HG03571 (cell line): ENCODE results near the gene ME3.

Experiments used
- ATAC-seq: cut with Tn5 transposase; IDR thresholded peaks from one replicate; pipeline ENCODE4 v1.9.1; 2021; ENCODE audit not compliant: unreplicated experiment

Gene ME3

DNA sequence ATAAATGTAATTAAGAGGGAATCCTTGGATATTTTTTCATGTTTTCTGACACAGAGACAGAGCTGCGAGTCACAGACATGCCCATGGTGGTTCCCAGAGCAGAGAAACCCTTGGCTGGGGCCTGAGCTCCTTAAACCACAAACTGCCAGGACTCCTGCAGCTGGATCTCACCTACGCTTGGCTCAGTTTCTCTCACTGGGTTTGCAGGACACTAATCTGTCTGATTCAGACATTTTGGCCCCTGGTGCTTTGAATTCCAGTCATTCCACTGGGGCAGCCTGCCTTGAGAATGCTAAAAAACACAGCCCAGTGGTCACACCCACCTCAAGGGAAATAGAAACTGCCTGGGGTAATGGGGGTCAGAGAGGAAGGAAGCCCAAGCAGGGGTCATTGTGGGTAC lies 175.1 kb downstream of the ME3 start:
- ATAC-seq = no peak

DNA sequence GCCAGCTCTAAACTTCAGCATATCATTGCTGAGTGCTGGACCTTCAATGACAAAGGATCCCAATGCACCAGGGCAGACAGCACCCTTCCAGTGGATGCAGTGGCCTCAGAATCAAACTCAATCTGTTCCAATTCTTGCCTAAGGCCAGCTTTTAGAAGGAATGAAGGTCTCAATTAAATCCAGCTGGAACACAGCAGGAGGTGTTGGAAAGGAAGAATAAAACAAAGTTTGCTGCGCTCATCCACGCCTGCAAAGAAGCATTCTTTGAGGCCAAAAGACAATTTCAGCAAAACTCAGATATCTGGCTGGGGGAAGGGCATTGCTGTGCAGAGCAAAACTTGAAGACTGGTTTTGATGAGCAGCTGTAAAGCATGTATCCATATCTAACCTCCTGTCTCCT lies 177.1 kb downstream of the ME3 start:
- no peak for ATAC-seq

DNA sequence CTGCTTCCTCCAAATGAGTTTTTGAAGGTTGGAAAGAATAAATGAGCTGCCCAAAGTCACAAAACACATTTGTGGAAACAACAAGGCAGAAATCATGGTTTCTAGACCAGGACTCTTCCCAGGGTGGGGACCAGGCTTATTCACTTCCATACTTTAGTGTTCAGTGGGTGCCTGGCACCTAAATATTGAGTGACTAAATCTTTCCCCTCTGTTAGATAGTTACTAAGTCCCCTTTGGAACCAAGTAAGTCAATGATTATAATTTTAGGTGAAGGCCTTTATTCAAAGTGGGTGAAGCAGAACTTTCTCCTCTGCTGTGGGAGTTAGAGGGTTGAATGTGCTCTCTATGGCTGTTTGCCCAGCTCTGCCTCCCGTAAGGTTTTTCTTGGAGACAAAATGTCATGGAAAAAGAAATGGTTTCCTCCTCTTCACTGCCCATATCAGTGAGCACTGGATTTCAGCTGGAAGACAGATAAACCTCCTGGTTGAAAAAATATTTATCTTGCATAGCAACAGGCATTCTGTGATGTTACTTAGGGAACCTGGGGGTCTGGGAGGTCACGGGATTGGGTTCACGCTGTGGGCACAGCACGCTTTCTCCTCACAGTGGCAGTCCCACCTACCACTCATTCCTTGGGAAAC lies 179.9 kb downstream of the ME3 start:
- ATAC-seq = no peak

DNA sequence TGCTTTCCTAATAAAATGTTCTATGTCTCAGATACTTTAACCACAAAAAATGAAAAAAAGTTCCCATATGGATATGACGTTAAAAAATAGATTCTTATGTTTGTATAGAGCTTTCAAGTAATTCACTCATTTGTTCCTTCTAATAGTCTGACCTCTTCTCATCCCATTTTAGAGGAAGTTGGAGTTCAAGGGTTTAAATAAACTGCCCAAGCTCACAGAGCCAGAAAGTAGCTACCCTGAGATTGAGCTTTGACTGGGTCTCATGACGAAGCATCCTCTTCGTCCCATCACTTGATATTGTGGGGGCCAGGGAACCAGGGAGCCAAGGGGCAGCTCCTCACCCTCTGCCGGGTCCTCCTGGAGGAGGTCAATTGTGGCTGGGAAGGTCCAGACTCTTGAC lies 181.4 kb downstream of the ME3 start:
- no peak for ATAC-seq

DNA sequence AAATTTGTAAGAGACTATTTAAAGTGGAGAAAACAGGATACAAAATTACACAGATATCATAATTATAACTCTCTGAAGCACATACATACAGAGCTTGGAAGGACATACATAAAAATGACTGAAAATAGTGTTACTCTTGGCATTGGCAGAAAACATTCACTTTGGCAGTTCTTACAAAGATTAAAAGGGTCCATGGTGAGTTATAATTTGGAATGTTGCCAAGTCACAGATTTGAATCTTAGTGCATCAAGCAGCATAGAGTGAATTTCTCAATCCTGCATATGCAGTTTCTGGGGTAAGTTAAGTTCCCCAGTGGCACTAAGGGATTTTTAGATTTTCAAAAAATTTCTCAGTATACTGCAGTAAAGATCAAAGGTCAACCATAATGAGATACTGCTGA lies 181.8 kb downstream of the ME3 start:
- ATAC-seq = no peak

DNA sequence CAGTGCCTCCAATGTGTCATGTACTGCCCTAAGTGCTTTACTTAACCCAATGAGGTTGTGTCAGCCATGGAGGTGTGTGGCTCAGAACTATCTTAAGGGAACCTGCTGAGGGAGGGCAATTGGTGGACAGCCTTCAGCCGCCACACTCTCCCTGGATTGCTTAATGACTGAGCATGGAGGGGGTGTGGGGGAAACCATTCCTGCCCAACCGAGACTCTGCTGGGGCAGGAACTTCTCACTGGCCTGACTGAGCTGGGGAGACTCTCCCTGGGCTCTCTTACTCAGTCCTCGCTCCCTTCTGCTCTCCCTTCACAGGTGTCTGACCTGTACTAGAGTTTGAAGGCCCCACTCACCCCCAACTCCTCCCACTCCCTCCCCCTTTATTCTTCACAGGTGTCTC lies 183.0 kb downstream of the ME3 start:
- no peak for ATAC-seq

DNA sequence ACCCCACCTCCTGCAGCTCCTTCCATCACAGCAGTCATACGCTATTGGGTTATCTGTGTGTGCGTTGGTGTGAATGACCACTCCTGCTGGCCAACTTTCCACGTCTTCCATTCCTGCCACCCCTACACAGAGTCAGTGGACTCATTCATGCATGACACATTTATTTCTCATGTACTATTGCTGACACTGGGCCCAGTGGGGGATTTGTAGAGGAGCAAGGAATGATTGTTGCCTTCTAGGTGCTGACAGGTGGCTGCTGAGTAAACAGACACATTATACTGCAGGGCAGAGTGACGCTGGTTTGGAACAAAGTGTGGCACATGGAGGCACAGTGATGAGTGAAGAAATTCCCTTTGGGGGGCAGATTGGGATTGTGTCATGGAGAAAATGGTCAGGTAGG lies 183.9 kb downstream of the ME3 start:
- ATAC-seq = no peak

DNA sequence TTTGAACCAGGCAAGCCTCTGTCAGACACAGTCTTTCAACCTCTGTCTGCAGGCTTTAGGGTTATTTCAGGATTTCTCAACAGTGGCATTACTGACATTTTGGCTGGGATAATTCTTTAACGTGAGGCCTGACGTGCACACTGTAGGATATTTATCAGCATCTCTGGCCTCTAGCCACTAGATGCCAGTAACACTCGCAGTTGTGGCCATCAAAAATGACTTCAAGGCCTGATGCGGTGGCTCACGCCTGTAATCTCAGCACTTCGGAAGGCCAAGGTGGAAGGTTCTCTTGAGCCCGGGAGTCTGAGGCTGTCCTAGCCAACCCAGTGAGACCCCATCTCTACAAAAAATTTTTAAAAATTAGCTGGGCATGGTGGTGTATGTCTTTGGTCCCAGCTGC lies 184.7 kb downstream of the ME3 start:
- ATAC-seq = no peak

DNA sequence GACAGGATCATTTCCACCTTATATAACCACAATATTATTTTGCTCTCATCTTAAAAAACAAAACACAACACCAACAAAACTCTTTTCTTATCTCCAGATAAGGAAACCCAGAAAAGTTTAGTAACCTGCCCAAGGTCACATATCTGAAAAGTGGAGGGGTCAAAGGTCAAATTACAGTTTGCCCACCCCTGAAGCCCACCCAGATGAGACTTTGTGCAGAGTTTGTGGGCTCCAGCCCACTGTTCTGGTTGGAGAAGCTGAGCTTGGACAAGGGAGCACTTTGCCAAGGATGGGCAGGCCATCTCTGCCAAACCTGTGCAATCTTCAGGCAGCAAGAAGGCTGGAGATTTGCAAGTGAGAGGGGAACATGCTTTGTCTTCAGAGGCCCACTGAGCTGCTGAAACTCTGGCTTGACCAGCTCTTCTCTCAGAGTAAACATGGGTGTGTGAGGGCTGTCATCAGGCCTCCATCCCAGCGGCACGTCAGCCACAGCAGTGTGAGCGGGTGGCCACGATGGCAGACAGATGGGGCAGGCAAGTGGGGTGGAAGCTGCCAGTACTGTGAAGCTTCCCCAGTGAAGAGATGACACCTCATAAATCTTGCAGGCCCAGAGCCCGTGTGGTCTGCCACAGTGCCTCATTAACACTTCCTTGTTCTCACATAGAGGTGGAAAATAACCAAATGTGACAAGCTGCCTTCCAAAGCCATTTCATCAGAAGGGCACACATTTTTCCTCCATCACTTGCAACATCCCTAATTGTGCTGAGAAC lies 186.0 kb downstream of the ME3 start:
- no peak for ATAC-seq

DNA sequence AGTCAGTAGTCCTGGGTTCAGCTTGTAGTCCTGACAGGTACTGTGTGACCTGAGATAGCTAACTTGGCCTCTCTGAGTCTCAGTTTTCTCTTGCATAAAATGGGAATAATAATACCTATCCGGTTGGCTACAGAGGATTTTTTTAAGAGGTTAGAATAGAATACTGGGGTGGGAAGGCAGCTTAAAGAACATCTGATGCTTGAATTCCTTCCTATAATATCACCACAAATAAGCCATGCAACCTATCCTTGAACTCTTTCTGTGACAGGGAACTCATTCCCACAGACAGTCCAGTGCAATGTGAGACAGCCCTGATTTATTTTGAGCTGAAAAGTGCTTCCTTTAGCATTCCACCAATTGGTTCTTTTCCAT lies 187.6 kb downstream of the ME3 start:
- ATAC-seq = no peak

DNA sequence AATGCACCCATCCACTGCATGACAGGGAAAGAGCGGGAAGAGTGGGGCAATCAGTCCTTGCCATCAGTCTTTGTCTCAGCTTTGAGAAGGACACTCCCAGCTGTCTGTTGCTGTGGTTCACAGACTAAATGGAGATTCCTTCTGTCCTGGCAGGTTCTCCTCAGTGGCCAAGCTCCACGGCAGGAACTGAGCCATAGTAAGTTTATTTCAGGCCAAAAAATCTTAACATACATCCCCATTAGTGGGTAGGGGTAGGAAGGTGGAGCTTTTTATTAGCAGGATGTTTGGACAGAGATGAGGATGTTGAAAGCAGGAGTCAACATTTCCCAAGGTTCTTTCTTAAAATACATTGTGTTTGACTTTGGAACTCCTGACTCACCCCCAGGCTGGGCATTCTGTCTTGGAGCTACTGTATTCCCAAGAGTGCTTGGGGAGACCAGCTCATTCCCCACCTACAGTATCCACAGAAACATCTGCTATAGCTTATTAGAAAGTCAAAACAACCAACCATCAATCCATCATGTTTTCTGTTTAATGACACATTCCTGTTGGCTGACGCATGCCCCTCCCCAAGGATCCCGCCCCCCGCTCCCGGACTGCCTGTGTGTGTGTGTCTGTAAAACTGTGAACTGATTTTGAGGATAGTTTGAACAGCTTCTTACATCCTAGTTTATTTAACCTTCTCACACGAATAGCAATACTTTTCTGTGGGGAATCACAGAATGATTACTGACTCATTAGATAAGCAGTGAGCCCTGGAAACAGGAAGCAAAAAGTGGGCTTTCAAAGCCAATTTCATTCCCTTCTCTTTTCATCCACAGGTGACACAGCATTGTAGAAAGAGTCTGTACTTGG lies 188.2 kb downstream of the ME3 start:
- ATAC-seq = no peak

DNA sequence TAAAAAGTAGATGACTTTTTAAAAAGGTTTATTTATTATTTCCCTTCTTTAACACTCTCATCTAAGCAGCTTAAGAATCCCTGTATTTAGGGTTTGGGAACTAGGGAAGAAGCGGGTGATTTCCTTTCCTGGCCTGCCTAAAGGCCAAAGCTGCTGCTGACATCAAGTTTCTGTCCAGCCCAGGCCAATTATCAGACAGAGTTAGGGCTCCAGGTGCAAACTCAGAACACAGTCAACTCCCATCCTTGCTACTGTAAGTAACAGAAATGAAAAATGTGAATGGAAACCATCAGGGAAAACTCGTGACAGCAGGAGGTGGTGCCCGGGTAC lies 188.8 kb downstream of the ME3 start:
- no peak for ATAC-seq

DNA sequence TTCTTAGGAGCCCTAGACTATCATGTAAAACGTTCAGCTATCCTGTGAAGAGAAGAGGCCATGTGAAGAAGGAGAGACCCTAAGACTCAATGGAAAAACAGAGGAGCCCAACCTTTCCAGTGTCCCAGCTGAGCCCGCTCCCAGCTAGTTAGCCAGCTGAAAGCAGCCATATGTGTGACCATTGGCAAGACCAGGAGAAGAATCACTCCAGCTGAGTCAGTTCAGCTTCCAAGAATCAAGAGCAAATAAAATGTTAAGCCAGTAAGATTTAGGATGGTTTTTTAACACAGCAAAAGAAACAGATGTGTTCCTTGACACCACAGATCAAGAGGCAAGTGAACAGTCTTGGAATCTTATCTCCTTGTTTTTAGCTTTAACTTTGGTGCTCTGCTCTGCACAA lies 189.7 kb downstream of the ME3 start:
- ATAC-seq = no peak

DNA sequence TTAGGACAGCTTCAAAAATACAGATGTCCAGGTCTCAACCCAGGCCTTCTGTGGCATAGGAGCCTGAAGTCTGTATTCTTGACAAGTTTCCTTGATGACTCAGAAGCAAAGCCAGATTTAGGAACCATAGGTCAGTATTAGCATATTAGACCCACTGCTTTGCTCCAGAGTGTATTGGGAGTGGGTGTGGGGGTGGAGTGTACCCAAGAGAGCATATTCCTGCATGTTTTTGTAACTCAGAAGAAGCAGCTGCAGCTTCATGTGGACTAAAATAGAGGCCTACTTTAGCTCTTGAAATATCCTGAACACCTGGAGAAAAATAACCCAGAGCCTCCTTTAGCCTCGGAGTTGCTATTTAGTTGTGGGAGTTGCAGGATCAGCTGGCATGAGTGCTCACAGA lies 191.0 kb downstream of the ME3 start:
- ATAC-seq = no peak

DNA sequence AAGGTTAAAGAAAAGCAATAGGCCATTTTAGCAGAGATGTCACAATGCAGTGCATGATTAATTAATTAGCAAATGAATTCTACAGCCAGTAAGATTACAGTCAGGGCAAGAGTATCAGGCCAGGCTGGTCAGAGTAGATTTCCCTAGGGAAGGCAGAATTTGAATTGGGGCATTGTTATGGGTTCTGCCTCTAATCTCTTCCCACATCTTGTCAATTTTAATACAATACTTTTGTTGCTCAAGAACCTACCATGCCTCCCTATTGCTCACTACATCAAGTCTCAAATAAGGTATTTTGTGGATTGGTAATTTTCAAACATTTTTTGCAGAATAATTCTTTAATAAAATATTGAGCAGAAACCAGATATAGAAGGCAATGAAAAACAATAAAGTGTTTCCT lies 194.1 kb downstream of the ME3 start:
- no peak for ATAC-seq

DNA sequence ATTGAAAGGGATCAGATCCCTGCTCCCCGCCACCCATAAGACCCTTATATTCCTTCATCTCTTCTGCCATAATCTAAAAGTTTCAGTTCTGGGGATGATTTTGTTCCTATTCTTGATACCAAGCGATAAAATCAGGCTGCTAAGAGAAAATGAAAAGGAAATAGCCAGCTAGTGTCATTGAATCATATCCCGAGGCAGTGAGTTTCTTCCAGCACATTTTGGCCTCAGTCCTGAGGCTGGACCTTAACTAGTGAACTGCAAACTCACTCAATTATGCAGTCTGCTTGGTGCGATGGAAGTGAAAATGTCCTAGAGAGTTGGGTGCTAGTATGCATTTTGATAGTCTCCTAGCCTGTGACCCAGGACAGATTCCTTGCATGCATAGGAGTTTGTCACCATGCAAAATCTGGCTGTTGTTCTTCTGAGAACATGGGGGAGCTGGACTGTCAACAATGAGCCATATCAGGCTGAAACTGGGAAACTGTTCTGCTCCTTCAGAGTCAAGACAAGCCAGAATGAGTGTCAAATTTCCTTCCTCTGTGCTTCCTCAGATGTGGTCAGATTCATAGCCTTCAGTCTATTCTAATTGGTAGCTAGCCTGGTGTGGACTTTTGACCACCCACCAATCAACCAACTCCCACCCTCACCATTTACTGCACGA lies 194.8 kb downstream of the ME3 start:
- no peak for ATAC-seq

DNA sequence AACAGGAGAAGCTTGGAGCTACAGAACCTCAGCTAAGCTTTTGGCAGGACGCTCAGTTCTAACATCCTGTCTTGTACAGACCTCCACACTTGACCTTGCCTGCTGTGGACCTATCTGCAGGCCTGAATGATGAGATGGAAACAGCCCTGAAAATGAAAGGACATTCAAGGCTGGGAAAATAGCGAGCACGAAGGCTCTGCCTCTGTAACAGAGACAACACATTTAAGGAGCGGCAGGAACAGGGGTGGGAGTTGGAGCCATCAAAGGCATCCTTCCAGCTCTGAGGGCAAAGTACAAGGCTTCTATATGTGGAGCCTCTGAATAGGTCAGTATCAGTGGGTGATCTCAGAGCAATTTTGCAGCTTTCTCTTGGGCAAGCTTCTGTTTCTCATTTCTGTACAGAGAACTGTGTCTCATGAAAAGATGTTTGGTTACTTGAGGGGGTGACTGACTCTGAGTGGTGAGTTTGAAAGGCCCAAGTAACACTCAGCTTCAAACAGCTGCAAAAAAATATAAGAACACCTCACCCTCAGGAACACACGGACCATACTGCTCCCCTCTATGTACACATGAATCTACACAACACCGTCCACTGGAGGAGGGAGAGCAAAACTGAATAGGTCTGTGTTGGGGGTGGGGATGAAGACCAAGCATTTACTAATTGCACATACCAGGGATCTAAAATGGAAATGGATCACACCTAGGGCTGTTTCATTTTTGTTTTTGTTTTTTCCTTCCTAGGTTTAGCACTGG lies 196.1 kb downstream of the ME3 start:
- ATAC-seq = no peak

DNA sequence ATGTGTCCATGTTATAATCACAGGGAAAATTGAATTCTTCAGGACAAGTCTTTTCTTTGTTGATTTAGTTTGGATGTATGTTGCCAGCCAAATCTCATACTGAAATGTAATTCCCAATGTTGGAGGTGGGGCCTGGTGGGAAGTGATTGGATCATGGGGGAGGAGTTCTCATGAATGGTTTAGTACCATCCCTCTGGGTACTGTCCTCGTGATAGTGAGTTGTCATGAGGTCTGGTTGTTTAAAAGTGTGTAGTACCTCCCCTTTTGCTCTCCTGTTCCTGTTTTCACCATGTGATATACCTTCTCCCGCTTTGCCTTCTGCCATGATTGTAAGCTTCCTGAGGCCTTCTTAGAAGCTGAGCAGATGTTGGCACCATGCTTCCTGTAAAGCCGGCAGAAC lies 197.4 kb downstream of the ME3 start:
- no peak for ATAC-seq

DNA sequence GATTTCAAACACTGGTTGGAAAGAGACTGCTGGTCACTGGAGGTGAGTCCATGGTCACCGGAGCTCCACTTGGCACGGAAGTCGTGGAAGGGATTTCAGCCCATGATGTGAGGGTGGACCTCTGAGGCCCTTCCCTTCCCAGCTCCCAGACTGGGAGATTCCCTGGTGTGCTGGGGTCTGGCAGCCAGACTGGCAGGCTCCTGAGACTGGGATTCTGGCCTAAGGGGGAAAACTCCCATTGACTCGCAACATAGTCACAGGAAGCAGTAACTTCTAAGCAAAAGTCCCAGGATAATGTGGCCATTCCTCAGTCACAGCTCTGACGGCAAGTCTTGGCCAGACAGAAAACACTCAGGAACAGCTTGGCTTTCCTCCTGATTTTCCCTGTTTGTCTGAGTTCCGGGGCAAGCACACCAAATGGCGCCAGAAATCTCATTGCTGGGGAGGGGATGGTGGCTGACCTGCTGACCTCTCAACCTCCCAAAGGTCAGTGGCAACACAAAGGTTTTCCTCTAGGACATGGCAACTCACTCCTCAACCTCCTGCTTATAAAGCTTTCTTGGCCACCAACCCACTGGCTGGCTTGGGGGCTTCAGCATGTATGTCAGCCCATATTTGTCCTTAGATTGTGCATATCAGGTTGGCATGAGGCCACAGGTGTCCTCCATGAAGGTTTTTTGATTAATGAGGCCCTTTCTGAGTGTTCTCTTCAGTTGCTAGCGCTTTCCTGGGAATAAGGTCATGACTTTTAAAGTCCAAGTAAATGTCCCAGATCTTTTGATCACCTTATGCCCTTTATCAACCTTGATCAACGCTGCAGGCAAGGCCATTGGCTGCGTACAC lies 198.2 kb downstream of the ME3 start:
- ATAC-seq = no peak
